Gastroesophageal sphincter (tissue), 3 donors: ENCODE data around the gene GRID2.

ENCODE experiments used
- CTCF ChIP-seq, 4 experiments: fragments of 200-600 bp in 2 of 4; fragments of 450-650 bp in 2 of 4; sonication (generic) in 1 of 4; IDR thresholded peaks; one replicate each; pipeline ENCODE4 v1.5.1; 2017 to 2019; ENCODE audit warnings: antibody characterized with exemption in 4 of 4, mild to moderate bottlenecking in 2 of 4, moderate library complexity in 2 of 4
- POLR2A ChIP-seq, 2 donors: fragments of 450-650 bp; IDR thresholded peaks; one replicate each; pipeline ENCODE4 v1.6.1; 2017; ENCODE audit warnings: antibody characterized with exemption in 2 of 2, mild to moderate bottlenecking in 2 of 2, moderate library complexity in 1 of 2

- TF ChIP-seq POLR2A (IDR thresholded peaks at IDR 0.05), result no peak
- TF ChIP-seq CTCF (IDR thresholded peaks at IDR 0.05), result no peak
These were observed 1110.3 kb downstream of the GRID2 start for GRCh38 chr4:93414041-93414550.
